ENCODE results near the gene DDX52. TPM values are rescaled to one million over a fixed set of nuclear protein-coding genes. Genes with fewer than 3 reads are reported as not detected.

The DDX52 gene
- total RNA-seq, 1 donor from 2014 or later = 49.4 TPM

GRCh38 chr17:37672548-37673078, 29.4 kb upstream of the DDX52 start:
- peaks cover 3% of the 10 kb centered on the region for H3K27me3 Mint-ChIP-seq
- peak overlapping the region; percentile 55 for H3K27ac Mint-ChIP-seq
- TF ChIP-seq, protein P1, sequence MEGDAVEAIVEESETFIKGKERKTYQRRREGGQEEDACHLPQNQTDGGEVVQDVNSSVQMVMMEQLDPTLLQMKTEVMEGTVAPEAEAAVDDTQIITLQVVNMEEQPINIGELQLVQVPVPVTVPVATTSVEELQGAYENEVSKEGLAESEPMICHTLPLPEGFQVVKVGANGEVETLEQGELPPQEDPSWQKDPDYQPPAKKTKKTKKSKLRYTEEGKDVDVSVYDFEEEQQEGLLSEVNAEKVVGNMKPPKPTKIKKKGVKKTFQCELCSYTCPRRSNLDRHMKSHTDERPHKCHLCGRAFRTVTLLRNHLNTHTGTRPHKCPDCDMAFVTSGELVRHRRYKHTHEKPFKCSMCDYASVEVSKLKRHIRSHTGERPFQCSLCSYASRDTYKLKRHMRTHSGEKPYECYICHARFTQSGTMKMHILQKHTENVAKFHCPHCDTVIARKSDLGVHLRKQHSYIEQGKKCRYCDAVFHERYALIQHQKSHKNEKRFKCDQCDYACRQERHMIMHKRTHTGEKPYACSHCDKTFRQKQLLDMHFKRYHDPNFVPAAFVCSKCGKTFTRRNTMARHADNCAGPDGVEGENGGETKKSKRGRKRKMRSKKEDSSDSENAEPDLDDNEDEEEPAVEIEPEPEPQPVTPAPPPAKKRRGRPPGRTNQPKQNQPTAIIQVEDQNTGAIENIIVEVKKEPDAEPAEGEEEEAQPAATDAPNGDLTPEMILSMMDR (conservative IDR thresholded peaks at IDR 0.05) = no peak
- H3K4me3 Mint-ChIP-seq = no peak overlapping the region
- H3K36me3 Mint-ChIP-seq = no peaks in the 10 kb centered on the region
- no peak for DNase-seq (ENCODE audit: extremely low spot score, unreplicated experiment)
- no peaks in the 10 kb centered on the region for H3K9me3 Mint-ChIP-seq
- H3K4me1 Mint-ChIP-seq (ENCODE audit: unreplicated experiment) = peaks cover 24% of the 10 kb centered on the region

DNA sequence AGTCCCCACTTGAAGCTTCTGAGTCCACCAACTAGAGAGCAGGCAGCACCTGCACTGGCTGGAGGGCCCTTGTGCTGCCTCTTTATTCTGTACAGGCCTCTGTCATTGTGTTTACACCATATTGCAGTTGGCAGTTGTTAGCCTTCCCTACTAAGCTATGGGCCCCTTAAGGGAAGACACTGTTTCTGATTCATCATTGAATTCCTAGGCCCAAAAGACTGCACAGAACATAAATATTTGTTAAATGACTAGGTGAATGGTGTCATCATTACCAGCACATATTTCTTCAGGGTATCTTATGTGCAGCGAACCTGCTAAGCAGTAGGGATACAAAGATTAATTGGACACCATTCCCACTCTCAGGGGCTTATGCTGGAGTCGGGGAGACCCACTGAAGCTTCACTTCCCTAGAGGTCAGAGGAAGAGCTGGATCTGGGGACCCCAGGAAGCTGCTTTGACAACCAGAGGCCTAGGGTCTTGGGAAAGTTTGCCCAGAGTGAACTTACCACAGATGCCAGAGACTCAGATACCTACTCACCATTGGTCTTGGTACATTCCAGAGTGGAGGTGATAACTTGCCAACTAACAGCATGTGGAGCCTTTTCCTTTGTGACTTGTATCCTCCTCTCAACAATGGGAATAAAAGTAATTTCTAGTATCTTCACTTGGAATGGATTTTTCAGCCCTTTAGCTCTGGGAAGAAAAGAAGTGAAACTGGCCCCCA, 28.7 kb upstream of the DDX52 start:
- TF ChIP-seq, protein P1 (conservative IDR thresholded peaks at IDR 0.05) = no peak
- no peaks in the 10 kb centered on the region for H3K36me3 Mint-ChIP-seq
- no peaks in the 10 kb centered on the region for H3K9me3 Mint-ChIP-seq
- H3K4me3 Mint-ChIP-seq = no peak overlapping the region
- peak overlapping the region; percentile 55 for H3K27ac Mint-ChIP-seq
- DNase-seq (ENCODE audit: extremely low spot score, unreplicated experiment) = no peak
- peaks cover 24% of the 10 kb centered on the region for H3K4me1 Mint-ChIP-seq (ENCODE audit: unreplicated experiment)
- peaks cover 3% of the 10 kb centered on the region for H3K27me3 Mint-ChIP-seq

DNA sequence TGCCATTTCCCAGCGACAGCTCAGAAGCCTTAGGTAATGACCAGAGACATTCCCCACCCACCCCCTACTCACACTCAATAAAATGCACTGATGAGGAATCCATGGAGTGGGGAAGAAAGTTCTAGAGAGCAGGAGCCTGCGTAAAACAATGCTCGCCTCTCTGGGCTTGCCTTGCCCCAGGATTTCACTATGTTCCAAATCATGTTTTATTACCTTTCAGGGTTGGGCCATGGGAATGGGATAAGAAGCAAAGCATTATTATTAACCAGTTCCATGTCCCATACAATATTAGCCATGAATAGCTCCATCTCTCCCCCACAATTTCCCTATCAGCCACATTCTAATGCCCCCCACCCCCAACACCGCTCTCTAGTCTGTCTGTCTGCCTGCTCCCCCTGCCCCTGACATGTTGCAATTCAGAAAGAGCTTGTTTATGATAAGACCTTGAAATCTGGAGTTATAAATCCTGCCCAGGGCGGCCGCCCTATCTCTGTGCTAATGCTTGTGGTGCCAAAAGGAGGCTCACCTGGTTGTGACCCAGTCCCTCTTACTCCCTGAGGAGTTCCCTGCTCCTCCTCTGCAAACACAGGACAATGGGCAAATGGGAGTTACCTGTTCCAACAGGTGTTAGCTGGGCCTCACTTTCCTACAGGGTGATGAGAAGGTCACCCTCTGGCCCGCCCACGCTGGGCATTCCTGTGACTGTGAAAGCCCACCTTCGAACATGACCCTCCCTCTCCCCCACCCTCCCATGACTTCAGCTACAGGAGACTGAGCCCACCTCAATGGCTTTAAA, 28.0 kb upstream of the DDX52 start:
- Mint-ChIP-seq H3K36me3 (no peaks in the 10 kb centered on the region), H3K4me3 (no peak overlapping the region), H3K27me3 (no peaks in the 10 kb centered on the region), H3K27ac (peak overlapping the region; percentile 55), H3K4me1 (ENCODE audit: unreplicated experiment) (peaks cover 16% of the 10 kb centered on the region), H3K9me3 (no peaks in the 10 kb centered on the region)
- TF ChIP-seq, protein P1 (conservative IDR thresholded peaks at IDR 0.05) = no peak
- no peak for DNase-seq (ENCODE audit: extremely low spot score, unreplicated experiment)

DNA sequence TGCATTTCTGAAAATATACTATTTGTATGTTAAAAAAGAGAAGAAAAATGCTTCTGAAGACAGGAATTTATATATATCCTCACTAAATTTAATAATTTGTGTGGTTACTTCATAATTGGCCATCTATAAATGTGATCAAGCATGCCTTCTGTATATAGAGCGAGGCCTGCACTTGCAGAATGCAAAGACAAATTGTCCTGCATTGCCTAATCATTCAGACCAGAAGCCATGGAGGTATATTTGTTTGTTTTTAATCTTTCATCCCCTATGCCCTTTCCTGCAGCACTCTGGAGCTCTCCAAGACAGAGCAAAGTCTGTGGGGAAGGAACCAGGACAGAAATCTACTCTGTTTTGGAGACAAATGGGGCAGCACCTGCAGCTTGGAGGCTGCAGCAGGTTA, 23.8 kb upstream of the DDX52 start:
- Mint-ChIP-seq H3K9me3 (no peaks in the 10 kb centered on the region), H3K27me3 (no peaks in the 10 kb centered on the region), H3K36me3 (no peaks in the 10 kb centered on the region), H3K27ac (no peak overlapping the region), H3K4me3 (no peak overlapping the region), H3K4me1 (ENCODE audit: unreplicated experiment) (peaks cover 6% of the 10 kb centered on the region)
- DNase-seq (ENCODE audit: extremely low spot score, unreplicated experiment) = no peak
- TF ChIP-seq, protein P1 (conservative IDR thresholded peaks at IDR 0.05) = no peak

DNA sequence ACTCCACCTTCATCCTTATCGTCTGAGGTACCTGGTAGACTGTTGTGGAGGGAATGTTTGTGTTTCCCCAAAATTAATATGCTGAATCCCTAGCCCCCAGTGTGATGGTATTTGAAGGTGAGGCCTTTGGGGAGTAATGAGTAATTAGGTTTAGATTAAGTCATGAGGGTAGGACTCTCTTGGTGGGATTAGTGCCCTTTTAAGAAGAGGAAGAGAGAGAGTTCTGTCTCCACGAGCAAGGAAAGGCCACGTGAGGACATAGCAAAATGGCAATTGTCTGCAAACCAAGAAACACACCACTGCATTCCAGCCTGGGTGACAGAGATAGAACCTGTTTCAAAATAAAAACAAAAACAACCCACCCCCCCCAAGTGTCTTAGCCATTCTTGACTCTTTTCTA, 21.0 kb upstream of the DDX52 start:
- Mint-ChIP-seq H3K4me1 (ENCODE audit: unreplicated experiment) (peaks cover 4% of the 10 kb centered on the region), H3K36me3 (no peaks in the 10 kb centered on the region), H3K27me3 (peaks cover 13% of the 10 kb centered on the region), H3K4me3 (no peak overlapping the region), H3K27ac (no peak overlapping the region), H3K9me3 (no peaks in the 10 kb centered on the region)
- no peak for DNase-seq (ENCODE audit: extremely low spot score, unreplicated experiment)
- TF ChIP-seq, protein P1 (conservative IDR thresholded peaks at IDR 0.05) = no peak

Data from type B pancreatic cell (in vitro differentiated cells).